MM.1S (cell line): ENCODE measurements around the gene CCNF.
"Not testable (repeated sequence)": the region's sequence is repeated elsewhere in the genome, so short reads cannot be mapped to it uniquely, and the experiment has no call there.

Experiments used
- DNase-seq: peaks from one replicate; pipeline ENCODE4 v3.0.0-alpha.2; 2015
- H2AFZ ChIP-seq: fragments of 300-600 bp; sonication (generic); 2 replicates; pipeline ENCODE4 v1.6.0; 2016; ENCODE audit warnings: antibody characterized with exemption, low read length
- H3F3A ChIP-seq: fragments of 300-600 bp; sonication (generic); 2 replicates; pipeline ENCODE4 v1.6.1; 2016; ENCODE audit warnings: mild to moderate bottlenecking, antibody characterized with exemption, low read length, moderate library complexity, mixed read lengths; ENCODE audit not compliant: insufficient read depth
- H3K27ac ChIP-seq: fragments of 300-600 bp; sonication (generic); 2 replicates; pipeline ENCODE4 v1.5.1; 2016; ENCODE audit warnings: mild to moderate bottlenecking, low read length
- H3K27me3 ChIP-seq: fragments of 300-600 bp; sonication (generic); replicated peaks from 2 replicates; pipeline ENCODE4 v1.6.0; 2016; ENCODE audit warnings: low read length; ENCODE audit not compliant: insufficient read depth
- H3K36me3 ChIP-seq: fragments of 300-600 bp; sonication (generic); replicated peaks from 2 replicates; pipeline ENCODE4 v1.6.1; 2016; ENCODE audit warnings: mild to moderate bottlenecking, low read length, mixed read lengths; ENCODE audit not compliant: insufficient read depth
- H3K4me1 ChIP-seq: fragments of 300-600 bp; sonication (generic); 2 replicates; pipeline ENCODE4 v1.6.1; 2016; ENCODE audit warnings: low read length, mixed read lengths
- H3K4me2 ChIP-seq: fragments of 300-600 bp; sonication (generic); 2 replicates; pipeline ENCODE4 v1.6.0; 2016; ENCODE audit warnings: low read depth, low read length
- H3K4me3 ChIP-seq: fragments of 300-600 bp; sonication (generic); 2 replicates; pipeline ENCODE4 v1.5.1; 2016; ENCODE audit warnings: low read length, mixed read lengths
- H3K79me2 ChIP-seq: fragments of 300-600 bp; sonication (generic); 2 replicates; pipeline ENCODE4 v1.6.1; 2016; ENCODE audit warnings: mixed run types, low read length, mixed read lengths
- H3K9ac ChIP-seq: fragments of 300-600 bp; sonication (generic); 2 replicates; pipeline ENCODE4 v1.6.1; 2016; ENCODE audit warnings: low read length, mixed read lengths
- H3K9me2 ChIP-seq: fragments of 300-600 bp; sonication (generic); replicated peaks from 2 replicates; pipeline ENCODE4 v1.6.1; 2016; ENCODE audit warnings: mild to moderate bottlenecking, low read length, mixed read lengths; ENCODE audit not compliant: insufficient read depth
- H3K9me3 ChIP-seq: fragments of 300-600 bp; sonication (generic); replicated peaks from 2 replicates; pipeline ENCODE4 v1.6.1; 2016; ENCODE audit warnings: mild to moderate bottlenecking, low read length, mixed read lengths; ENCODE audit not compliant: insufficient read depth
- H4K20me1 ChIP-seq: fragments of 300-600 bp; sonication (generic); 2 replicates; pipeline ENCODE4 v1.6.1; 2016; ENCODE audit warnings: mild to moderate bottlenecking, low read length, moderate library complexity, mixed read lengths; ENCODE audit not compliant: insufficient read depth
- EZH2 ChIP-seq: fragments of 300-600 bp; sonication (generic); optimal IDR thresholded peaks from 2 replicates; pipeline ENCODE3; 2017; ENCODE audit warnings: low read depth, mild to moderate bottlenecking, antibody characterized with exemption, low read length, mixed read lengths
- EZH2phosphoT487 ChIP-seq: fragments of 300-600 bp; sonication (generic); IDR thresholded peaks from 2 replicates; pipeline ENCODE4 v1.6.1; 2018; ENCODE audit warnings: antibody characterized with exemption, low read length
- TF ChIP-seq, protein P1 (sequence below): fragments of 300-600 bp; sonication (generic); IDR thresholded peaks from 2 replicates; pipeline ENCODE4 v1.5.1; 2016; ENCODE audit warnings: antibody characterized with exemption, low read length, mixed read lengths

CCNF gene

DNA sequence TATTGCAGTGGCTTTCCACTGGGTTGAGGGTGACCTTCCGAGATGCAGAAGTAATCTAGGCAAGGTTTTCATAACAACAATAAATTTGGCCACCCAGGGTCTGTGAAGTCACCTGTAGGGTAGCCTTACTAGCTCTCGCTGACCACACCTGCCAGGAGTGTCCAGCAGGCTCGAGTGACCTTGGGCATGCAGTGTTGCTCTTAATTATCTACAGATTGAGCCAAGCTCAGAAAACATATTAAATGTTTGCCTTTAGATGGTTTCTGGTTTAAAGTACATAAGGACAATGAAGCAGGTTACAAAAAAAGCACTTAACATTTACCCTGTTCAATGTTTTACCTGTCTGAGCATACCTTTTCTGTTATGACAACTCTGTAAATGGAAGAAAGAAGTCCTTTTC, 47.5 kb downstream of the CCNF start:
- Histone ChIP-seq H4K20me1 (no peaks in the 10 kb centered on the region), H3K27ac (no peak overlapping the region), H3K4me1 (no peaks in the 10 kb centered on the region), H3K36me3 (no peaks in the 10 kb centered on the region), H3F3A (peaks cover 6% of the 10 kb centered on the region; the same call in 1 of the 2 replicates), H3K4me3 (no peak overlapping the region), H3K9me3 (no peaks in the 10 kb centered on the region), H3K27me3 (peaks cover 17% of the 10 kb centered on the region), H2AFZ (no peak overlapping the region), H3K9ac (no peak overlapping the region), H3K4me2 (no peak overlapping the region), H3K9me2 (no peaks in the 10 kb centered on the region), H3K79me2 (peaks cover 24% of the 10 kb centered on the region)
- TF ChIP-seq, protein P1, sequence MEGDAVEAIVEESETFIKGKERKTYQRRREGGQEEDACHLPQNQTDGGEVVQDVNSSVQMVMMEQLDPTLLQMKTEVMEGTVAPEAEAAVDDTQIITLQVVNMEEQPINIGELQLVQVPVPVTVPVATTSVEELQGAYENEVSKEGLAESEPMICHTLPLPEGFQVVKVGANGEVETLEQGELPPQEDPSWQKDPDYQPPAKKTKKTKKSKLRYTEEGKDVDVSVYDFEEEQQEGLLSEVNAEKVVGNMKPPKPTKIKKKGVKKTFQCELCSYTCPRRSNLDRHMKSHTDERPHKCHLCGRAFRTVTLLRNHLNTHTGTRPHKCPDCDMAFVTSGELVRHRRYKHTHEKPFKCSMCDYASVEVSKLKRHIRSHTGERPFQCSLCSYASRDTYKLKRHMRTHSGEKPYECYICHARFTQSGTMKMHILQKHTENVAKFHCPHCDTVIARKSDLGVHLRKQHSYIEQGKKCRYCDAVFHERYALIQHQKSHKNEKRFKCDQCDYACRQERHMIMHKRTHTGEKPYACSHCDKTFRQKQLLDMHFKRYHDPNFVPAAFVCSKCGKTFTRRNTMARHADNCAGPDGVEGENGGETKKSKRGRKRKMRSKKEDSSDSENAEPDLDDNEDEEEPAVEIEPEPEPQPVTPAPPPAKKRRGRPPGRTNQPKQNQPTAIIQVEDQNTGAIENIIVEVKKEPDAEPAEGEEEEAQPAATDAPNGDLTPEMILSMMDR = no peak
- no peak for TF ChIP-seq EZH2phosphoT487
- no peak for TF ChIP-seq EZH2
- no peak for DNase-seq

DNA sequence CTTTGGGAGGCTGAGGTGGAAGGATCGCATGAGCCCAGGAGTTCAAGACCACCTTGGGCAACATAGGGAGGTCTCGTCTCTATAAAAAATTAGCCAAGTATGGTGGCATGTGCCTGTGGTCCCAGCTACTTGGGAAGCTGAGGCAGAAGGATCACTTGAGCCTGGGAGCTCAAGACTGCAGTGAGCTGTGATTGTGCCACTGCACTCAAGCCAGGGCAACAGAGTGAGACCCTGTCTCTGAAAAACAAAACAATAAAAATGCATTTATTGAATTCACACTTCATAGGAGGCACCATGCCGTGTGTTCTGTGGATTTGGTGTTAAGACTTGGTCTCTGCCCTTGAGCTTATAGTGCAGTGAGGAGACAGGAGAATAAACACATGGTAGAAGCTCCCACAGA, 48.1 kb downstream of the CCNF start:
- H3K36me3 ChIP-seq = no peaks in the 10 kb centered on the region
- H3F3A ChIP-seq = peaks cover 6% of the 10 kb centered on the region; the same call in 1 of the 2 replicates
- H4K20me1 ChIP-seq = no peaks in the 10 kb centered on the region
- H3K9ac ChIP-seq = no peak overlapping the region
- H3K4me2 ChIP-seq = no peak overlapping the region
- peaks cover 11% of the 10 kb centered on the region for H3K27me3 ChIP-seq
- TF ChIP-seq EZH2phosphoT487 (no peak), EZH2 (no peak)
- TF ChIP-seq, protein P1 = no peak
- no peaks in the 10 kb centered on the region for H3K9me2 ChIP-seq
- DNase-seq = no peak
- no peak overlapping the region for H3K4me3 ChIP-seq
- H3K79me2 ChIP-seq = peaks cover 26% of the 10 kb centered on the region
- no peaks in the 10 kb centered on the region for H3K4me1 ChIP-seq
- H2AFZ ChIP-seq = no peak overlapping the region
- no peak overlapping the region for H3K27ac ChIP-seq
- no peaks in the 10 kb centered on the region for H3K9me3 ChIP-seq

DNA sequence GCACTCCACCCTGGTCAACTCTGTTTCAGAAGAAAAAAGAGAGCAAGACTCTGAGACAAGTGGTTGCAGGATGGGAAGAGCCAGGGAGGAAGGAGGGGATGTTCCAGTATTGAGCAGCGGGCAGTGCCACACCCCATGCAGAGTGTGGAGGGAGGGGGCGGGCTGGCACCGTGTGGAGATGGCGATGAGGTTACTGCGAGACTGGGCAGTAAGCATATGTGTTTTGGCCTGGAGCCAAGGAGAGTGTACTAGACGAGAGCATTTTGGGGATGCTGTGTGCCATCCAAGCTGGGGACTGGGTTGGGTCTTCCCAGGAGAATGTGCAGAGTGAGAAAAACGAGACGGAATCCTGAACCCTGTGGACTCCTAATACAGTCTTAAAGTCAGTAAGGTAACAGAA, 49.0 kb downstream of the CCNF start:
- Histone ChIP-seq H3F3A (peaks cover 6% of the 10 kb centered on the region; the same call in 1 of the 2 replicates), H3K9ac (no peak overlapping the region), H3K4me1 (no peaks in the 10 kb centered on the region), H3K9me2 (no peaks in the 10 kb centered on the region), H3K36me3 (no peaks in the 10 kb centered on the region), H4K20me1 (no peaks in the 10 kb centered on the region), H2AFZ (no peak overlapping the region), H3K27ac (no peak overlapping the region), H3K4me3 (no peak overlapping the region), H3K9me3 (no peaks in the 10 kb centered on the region), H3K27me3 (peaks cover 2% of the 10 kb centered on the region; the same call in 1 of the 2 replicates), H3K4me2 (no peak overlapping the region), H3K79me2 (peaks cover 26% of the 10 kb centered on the region)
- no peak for DNase-seq
- TF ChIP-seq, protein P1 = no peak
- TF ChIP-seq EZH2phosphoT487 (no peak), EZH2 (no peak)

DNA sequence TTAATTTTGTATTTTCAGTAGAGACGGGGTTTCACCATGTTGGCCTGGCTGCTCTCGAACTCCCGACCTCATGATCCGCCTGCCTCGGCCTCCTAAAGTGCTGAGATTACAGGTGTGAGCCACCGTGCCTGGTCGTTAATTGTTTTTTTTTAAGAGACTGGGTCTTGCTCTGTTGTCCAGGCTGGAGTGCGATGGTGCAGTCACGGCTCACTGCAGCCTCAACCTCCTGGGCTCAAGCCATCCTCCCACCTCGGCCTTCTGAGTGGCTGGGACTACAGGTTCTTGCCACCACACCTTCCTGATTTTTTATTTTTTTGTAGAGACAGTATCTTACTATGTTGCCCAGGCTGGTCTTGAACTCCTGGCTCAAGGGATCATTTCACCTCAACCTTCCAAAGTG, 50.7 kb downstream of the CCNF start:
- H3K36me3 ChIP-seq, H3K9me3 ChIP-seq, H3K4me2 ChIP-seq, H3F3A ChIP-seq, H3K9ac ChIP-seq, H3K4me3 ChIP-seq, DNase-seq, H3K27ac ChIP-seq, H2AFZ ChIP-seq, H4K20me1 ChIP-seq, H3K27me3 ChIP-seq, H3K9me2 ChIP-seq, H3K4me1 ChIP-seq: not testable (repeated sequence)
- peaks cover 26% of the 10 kb centered on the region for H3K79me2 ChIP-seq
